Measurements from ENCODE around the gene CMTM7.

The CMTM7 gene

DNA sequence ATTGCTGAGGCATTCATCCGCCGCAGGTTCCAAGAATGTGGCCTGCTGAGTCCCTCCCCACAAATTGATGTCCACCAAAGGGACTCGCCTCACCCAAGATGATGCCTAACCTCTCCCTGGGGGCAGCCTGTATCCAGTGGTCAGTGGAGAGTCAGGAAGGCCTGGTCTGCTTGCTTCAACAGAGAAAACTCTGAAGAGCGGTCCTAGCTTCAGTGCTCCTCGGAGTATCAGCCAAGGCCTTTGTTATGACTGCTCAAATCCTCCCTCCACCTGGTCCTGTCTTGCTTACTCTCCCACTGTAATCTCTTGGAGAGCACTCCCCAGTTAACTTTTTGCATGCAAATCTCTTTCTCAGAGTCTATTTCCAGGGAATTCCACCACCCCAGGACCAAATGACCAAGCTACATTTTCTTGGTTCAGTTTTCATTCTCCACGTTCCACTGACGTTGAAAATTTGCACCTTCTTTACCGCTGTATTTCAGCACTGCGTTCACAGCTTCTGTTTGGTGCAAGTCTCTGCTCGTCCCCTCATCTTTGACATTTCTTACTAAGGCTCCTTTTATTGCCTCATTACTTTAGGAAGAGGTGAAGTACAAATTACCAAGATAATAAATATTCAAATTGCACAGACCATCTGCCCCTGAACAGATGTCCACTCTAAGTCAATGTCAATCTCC, 22.3 kb downstream of the CMTM7 start:
- no peak for DNase-seq (ENCODE audit: low read depth in 2 of 2)

DNA sequence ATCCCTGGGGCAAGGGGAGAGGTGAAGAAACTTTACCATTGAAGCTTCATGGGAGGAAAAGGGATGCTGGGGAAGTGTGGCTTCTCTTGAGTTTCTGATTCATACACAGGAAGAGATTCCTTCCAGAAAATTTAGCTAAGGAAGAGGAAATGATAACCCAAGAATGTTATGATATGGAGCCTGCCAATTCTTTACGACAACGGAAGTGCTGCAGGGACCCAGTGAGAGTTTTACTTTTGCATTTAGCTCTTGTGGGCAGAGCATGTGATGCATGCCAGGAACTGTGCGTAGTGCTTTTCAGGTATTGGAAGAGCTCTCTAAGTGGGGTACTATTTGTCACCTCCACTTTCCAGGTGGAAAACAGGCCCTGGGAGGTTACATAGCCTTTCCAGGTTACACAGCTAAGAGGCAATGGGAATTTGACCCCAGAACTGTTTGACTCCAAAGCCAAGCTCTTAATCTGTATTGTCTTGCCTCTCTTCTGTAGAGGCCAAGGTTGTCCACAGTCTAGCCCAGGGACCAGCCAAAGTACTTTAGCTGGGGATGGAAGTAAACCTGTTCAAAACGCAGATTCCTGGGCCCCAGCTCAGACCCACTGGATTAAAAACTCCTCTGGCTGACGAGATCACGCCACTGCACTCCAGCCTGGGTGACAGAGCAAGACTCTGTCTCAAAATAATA, 23.0 kb downstream of the CMTM7 start:
- DNase-seq (ENCODE audit: low read depth in 2 of 2): no peak

DNA sequence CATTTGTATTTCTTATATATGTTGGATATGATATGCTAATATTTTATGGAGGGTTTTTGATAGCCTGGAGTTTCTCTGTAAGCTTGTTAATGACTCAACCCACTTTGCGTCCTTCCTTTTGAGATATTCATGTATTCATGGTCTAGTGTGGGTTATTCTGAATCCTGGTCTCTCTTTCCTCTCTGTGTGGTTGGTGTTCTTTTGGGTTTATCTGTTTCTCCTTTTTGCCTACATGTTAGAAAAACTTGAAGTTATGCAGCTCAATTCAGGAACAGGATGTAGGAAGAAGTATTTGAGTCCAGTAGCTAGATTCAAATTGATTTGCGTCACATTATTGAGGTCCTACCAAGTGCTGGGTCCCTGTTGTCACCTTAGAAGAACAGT, 28.1 kb downstream of the CMTM7 start:
- DNase-seq (ENCODE audit: low read depth in 2 of 2): no peak

DNA sequence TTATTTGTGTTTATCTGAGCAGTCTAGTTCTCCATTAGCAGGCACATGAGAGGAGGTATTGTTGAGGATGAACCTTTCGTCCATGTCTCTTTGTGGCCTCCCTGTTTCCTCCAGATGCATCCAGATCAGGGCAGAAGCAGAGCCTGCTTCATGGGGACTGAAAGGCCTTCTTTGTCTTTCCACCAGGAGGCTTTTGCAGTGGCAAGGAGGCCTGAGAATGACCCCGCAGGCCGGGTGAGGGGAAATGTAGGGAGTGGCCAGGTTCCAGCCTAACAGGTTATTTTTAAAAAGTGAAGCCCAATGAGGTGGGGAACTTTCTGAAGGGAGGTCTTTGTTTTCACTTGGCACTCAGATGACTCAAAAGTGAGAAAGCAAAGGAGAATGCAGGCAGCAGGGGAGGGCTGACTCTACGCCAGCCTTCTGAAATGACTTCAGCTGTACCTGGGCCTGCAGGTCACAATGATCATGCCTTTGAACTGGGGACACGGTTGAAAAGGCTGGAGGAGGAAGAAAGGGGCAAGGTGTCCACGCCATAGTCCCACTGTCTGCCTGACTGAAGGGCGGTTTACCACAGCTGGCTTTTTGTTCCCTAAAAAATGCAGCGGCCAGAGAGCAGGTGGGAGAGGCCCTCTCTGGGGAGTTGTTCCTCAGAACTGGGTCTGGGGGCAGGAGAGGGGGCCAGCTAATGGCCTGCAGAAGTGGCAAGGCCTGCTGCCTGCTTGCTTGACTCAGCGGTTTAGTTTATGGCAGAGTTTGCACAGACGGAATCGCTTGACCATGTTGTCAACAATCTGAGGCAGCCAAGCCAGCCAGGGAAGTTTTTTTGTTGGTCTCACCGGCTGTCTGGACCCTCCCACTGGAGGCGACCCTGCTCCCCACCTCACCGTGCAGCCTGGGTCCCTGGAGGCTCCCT, 28.7 kb downstream of the CMTM7 start:
- DNase-seq (ENCODE audit: low read depth in 2 of 2): no peak

GRCh38 chr3:32421185-32421584, 29.5 kb downstream of the CMTM7 start:
- DNase-seq (ENCODE audit: low read depth in 2 of 2): no peak

DNA sequence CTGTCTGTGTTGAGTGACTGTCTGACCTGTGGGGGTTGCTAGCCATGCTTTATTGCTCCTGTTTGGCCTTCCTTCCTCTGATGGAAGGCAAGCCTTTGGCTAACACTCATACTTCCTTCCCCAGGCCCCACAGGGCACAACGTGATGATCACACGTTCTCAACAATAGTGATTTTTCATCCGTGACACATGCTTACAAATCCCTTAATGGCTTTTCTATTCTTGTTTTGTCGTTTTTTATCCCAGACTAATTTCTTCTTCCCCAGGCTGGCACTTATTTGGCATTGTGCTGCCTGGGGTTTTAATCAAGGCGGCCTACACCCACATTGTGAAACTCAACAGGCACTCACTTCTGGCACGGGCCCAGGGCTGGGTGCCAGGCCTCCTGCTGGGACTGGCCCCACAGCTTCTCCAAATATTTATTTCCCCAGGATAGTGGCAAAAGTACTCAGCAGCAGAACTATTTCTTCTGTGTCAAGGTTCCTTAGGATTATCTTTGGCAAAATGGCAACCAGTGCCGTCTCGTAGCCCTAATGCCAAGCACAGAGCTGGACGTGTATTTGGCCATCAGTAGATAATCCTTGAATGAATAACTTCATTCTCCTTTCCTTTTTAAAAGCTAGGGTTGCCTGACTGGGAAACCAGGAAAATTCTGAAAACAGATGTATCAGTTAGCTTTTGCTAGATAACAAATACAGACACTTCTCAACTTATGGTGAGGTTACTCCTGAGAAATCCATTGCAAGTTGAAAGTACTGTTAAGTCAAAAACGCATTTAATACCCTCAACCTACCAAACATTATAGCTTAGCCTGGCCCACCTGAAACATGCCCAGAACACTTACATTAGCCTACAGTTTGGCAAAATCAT, 30.6 kb downstream of the CMTM7 start:
- DNase-seq (ENCODE audit: low read depth in 2 of 2): no peak

- no peak for DNase-seq (ENCODE audit: low read depth in 2 of 2)
Observed at GRCh38 chr3:32422943-32423342, 31.3 kb downstream of the CMTM7 start.

GRCh38 chr3:32423534-32423933, 31.9 kb downstream of the CMTM7 start:
- no peak for DNase-seq (ENCODE audit: low read depth in 2 of 2)

- DNase-seq (ENCODE audit: low read depth in 2 of 2): no peak
Observed at GRCh38 chr3:32423956-32424557, 32.4 kb downstream of the CMTM7 start.

- DNase-seq (ENCODE audit: low read depth in 2 of 2): no peak
Observed at GRCh38 chr3:32424581-32425250, 33.1 kb downstream of the CMTM7 start.

DNA sequence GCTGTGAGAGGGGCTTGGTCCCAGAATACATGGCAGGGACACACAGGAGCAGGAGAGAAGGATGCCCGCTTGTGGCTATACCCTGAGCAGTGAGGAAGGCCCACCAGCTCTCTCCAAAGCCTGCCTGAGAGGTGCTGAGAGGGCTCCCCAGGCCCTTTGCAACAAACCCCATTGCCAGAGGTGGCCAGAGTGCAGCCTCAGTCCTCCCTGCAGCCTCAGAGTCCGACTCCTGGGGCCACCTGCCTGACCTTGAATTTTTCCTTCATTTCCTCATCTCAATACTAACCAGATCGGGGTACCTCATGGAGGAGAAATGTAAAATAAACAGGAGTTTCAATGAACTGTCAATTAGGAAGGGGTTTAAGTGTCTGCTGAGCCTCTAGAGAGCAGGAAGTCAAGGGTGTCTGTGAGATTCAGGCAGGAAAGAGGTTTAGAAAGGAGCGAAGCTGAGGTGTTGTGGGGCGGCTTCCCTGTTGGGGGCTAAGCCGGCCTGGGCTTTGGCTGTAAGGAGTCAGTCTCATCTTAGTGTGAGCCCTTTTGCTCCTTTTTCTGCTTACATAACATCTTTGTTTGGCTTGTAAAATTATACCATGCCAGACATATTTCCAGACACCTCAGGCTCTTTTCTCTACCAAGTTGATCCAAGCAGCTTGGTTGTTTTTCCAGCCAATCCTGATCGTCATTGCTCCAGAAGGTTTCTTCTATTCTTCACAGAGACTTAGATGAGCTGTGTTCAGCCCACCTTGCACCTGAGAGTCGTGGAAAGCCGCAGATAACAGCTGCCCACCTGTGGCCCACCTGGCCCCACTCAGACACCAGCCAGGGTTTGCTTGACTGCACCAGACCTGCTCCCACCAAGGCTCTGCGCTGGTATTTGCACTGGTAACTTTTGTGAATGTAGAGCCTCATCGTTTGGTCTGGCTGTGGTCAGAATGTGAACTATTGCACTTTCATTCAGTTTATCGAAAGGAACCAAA, 36.7 kb downstream of the CMTM7 start:
- no peak for DNase-seq (ENCODE audit: low read depth in 2 of 2)

GRCh38 chr3:32430900-32431299, 39.2 kb downstream of the CMTM7 start:
- no peak for DNase-seq (ENCODE audit: low read depth in 2 of 2)

- no peak for DNase-seq (ENCODE audit: low read depth in 2 of 2)
Observed at GRCh38 chr3:32431481-32431880, 39.8 kb downstream of the CMTM7 start.

DNA sequence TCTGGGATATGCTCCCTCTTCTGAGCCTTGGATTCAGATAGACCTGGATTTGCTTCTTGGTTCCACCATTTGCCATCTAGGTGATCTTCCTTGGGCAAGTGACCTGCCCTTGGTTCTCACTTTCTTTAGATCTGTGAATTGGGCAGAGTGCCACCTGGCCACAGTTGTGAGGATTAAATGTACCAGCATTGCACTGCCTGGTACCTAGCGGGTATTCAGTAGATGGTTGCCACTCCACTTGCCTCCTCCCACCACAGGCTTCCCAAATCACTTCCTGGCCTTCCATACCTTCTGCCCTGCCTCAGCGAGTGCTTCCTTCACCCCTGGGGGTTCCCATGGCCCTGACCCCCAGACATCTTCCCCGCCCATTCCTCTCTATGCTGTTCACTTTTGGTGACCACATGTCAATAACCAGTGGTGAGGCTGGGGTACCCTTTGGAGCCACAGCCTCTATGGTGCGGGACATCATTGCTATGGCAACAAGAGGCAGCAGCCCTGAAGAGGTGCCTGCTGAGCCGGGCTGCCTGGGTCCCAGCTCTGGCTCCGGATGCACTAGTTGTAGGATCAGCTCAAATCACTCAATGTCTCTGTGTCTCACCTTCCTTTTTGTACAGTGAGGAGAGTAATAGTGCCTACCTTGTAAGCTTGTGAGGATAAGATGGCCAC, 40.5 kb downstream of the CMTM7 start:
- no peak for DNase-seq (ENCODE audit: low read depth in 2 of 2)

- no peak for DNase-seq (ENCODE audit: low read depth in 2 of 2)
Observed at GRCh38 chr3:32432711-32433530, 41.3 kb downstream of the CMTM7 start.

GRCh38 chr3:32434206-32434605, 42.6 kb downstream of the CMTM7 start:
- DNase-seq (ENCODE audit: low read depth in 2 of 2): no peak

- no peak for DNase-seq (ENCODE audit: low read depth in 2 of 2)
Observed at GRCh38 chr3:32435911-32436815, 44.5 kb downstream of the CMTM7 start.

Data from stimulated activated CD8-positive, alpha-beta memory T cell treated with anti-CD3 and anti-CD28 coated beads, Interleukin-2, amount 100 ng/mL, for 1 hour (primary cell).